ENCODE measurements around the gene NR6A1. TPM values are rescaled to one million over a fixed set of nuclear protein-coding genes. Genes with fewer than 3 reads are reported as not detected.

The NR6A1 gene
- total RNA-seq, 1 experiment from 2014 or later, result 0.91 TPM

DNA sequence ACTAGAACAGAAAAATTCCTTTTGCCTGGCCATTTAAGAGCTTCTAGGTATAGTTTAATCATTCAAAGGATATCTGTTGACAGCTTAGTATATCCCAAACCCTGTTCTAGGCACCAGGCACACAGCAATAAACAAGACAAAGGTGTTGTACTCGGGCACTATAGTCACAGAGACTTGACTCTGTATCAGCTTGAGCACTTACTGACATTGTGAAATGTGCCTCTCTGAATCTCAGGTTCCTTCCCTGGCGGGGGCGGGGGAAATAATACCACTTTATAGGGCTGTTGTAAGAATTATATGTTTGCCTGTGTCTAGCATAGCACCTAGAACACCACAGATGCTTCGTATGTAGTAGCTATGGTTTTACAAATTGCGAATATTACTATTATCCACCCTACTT is 104.5 kb downstream of the NR6A1 start:
- ChIA-PET CTCF (interaction anchor here (0.7 to 3.0 kb wide), 2 partner anchors 45 to 49 kb away, joined by 3 to 14 read pairs; no protein-coding TSS in a partner anchor), POLR2A (interaction anchor here (1.2 to 1.4 kb wide), 2 partner anchors 8 to 16 kb away, joined by 3 to 5 read pairs; no protein-coding TSS in a partner anchor)
- TF ChIP-seq, protein P1, sequence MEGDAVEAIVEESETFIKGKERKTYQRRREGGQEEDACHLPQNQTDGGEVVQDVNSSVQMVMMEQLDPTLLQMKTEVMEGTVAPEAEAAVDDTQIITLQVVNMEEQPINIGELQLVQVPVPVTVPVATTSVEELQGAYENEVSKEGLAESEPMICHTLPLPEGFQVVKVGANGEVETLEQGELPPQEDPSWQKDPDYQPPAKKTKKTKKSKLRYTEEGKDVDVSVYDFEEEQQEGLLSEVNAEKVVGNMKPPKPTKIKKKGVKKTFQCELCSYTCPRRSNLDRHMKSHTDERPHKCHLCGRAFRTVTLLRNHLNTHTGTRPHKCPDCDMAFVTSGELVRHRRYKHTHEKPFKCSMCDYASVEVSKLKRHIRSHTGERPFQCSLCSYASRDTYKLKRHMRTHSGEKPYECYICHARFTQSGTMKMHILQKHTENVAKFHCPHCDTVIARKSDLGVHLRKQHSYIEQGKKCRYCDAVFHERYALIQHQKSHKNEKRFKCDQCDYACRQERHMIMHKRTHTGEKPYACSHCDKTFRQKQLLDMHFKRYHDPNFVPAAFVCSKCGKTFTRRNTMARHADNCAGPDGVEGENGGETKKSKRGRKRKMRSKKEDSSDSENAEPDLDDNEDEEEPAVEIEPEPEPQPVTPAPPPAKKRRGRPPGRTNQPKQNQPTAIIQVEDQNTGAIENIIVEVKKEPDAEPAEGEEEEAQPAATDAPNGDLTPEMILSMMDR (IDR thresholded peaks at IDR 0.05; ENCODE audit: unreplicated experiment), result no peak
- Mint-ChIP-seq H3K27me3 (ENCODE audit: insufficient read depth, unreplicated experiment) (no peaks in the 10 kb centered on the region), H3K9me3 (ENCODE audit: unreplicated experiment) (no peaks in the 10 kb centered on the region), H3K4me3 (ENCODE audit: unreplicated experiment) (no peak overlapping the region), H3K27ac (ENCODE audit: low read depth, unreplicated experiment) (no peak overlapping the region), H3K36me3 (ENCODE audit: insufficient read depth, unreplicated experiment) (peaks cover 13% of the 10 kb centered on the region), H3K4me1 (ENCODE audit: insufficient read depth, unreplicated experiment) (peaks cover 6% of the 10 kb centered on the region)
- no TSS peak for BruUV-seq (replicated peaks)
- intact Hi-C loops (cut with micrococcal nuclease), result no loop called here
- no peak for DNase-seq (ENCODE audit: unreplicated experiment)

DNA sequence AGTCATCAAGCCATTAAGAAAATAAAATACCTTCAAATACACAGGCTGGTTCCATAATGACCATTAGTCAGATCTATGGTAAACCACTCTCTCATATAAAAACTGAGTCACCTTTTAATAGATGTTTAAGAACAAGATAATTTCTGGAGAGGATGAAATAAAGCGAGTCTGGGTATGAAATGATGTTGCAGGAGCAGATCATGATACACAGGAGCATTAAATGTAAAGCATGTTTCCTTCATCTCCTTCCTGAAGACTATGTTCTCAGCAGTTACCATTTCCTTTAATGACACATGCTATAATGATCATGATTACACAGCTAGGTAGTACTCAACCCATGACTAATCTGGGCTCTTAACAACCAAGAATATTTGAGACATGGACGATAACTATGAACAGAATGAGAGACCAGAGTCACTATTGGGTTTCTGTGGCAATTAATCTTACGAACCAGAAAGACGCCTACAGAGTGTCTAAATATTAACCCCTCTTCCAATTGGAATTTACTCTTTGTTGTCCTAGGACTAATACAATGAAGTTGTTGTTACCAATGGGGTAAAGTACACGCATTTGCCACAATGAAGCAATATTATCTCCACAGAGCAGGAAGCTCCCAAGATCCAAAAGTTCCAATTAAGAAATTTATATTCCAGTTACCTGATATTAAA is 105.6 kb downstream of the NR6A1 start:
- H3K4me1 Mint-ChIP-seq (ENCODE audit: insufficient read depth, unreplicated experiment), result peaks cover 6% of the 10 kb centered on the region
- ChIA-PET CTCF (interaction anchor here (0.8 to 3.0 kb wide), 3 partner anchors 46 to 128 kb away, joined by 3 to 14 read pairs (median 4); no protein-coding TSS in a partner anchor), POLR2A (interaction anchor here (0.9 to 1.0 kb wide), 2 partner anchors 13 to 153 kb away, joined by 3 to 8 read pairs; no protein-coding TSS in a partner anchor)
- H3K4me3 Mint-ChIP-seq (ENCODE audit: unreplicated experiment), result no peak overlapping the region
- H3K27ac Mint-ChIP-seq (ENCODE audit: low read depth, unreplicated experiment), result peak overlapping the region; percentile 71
- DNase-seq (ENCODE audit: unreplicated experiment), result peak; percentile 36
- TF ChIP-seq, protein P1 (IDR thresholded peaks at IDR 0.05; ENCODE audit: unreplicated experiment), result no peak
- peaks cover 11% of the 10 kb centered on the region for H3K36me3 Mint-ChIP-seq (ENCODE audit: insufficient read depth, unreplicated experiment)
- intact Hi-C loops (cut with micrococcal nuclease), result no loop called here
- H3K9me3 Mint-ChIP-seq (ENCODE audit: unreplicated experiment), result no peaks in the 10 kb centered on the region
- H3K27me3 Mint-ChIP-seq (ENCODE audit: insufficient read depth, unreplicated experiment), result no peaks in the 10 kb centered on the region
- BruUV-seq (replicated peaks), result no TSS peak

DNA sequence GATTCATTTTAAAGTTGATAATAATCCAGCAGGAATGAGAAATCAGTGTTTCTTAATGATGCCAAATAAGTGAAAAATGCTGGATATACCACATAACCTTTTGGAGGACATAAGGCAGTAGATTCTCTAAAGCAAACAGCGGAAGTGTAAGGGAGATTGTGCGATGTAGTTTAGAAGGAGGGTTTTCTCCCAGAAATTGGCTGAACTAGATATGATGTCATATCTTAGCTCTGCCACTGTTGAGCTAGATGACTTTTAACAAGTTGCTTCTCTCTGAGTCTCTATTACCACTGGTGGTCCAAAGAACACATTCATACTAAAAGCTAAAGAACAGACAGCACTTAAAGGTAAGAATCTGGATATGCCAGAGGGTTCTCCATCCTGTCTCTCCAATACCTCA is 107.0 kb downstream of the NR6A1 start:
- no peak overlapping the region for H3K4me3 Mint-ChIP-seq (ENCODE audit: unreplicated experiment)
- no TSS peak for BruUV-seq (replicated peaks)
- no peaks in the 10 kb centered on the region for H3K27me3 Mint-ChIP-seq (ENCODE audit: insufficient read depth, unreplicated experiment)
- intact Hi-C loops (cut with micrococcal nuclease), result no loop called here
- peaks cover 6% of the 10 kb centered on the region for H3K4me1 Mint-ChIP-seq (ENCODE audit: insufficient read depth, unreplicated experiment)
- TF ChIP-seq, protein P1 (IDR thresholded peaks at IDR 0.05; ENCODE audit: unreplicated experiment), result no peak
- DNase-seq (ENCODE audit: unreplicated experiment), result no peak
- ChIA-PET CTCF (interaction anchor here (1.0 to 3.0 kb wide), 4 partner anchors 8 to 49 kb away, joined by 3 to 14 read pairs (median 4); no protein-coding TSS in a partner anchor), POLR2A (interaction anchor here (1.1 kb wide), 1 partner anchor 44 kb away, joined by 3 read pairs; no protein-coding TSS in a partner anchor)
- peaks cover 6% of the 10 kb centered on the region for H3K36me3 Mint-ChIP-seq (ENCODE audit: insufficient read depth, unreplicated experiment)
- no peaks in the 10 kb centered on the region for H3K9me3 Mint-ChIP-seq (ENCODE audit: unreplicated experiment)
- H3K27ac Mint-ChIP-seq (ENCODE audit: low read depth, unreplicated experiment), result no peak overlapping the region

DNA sequence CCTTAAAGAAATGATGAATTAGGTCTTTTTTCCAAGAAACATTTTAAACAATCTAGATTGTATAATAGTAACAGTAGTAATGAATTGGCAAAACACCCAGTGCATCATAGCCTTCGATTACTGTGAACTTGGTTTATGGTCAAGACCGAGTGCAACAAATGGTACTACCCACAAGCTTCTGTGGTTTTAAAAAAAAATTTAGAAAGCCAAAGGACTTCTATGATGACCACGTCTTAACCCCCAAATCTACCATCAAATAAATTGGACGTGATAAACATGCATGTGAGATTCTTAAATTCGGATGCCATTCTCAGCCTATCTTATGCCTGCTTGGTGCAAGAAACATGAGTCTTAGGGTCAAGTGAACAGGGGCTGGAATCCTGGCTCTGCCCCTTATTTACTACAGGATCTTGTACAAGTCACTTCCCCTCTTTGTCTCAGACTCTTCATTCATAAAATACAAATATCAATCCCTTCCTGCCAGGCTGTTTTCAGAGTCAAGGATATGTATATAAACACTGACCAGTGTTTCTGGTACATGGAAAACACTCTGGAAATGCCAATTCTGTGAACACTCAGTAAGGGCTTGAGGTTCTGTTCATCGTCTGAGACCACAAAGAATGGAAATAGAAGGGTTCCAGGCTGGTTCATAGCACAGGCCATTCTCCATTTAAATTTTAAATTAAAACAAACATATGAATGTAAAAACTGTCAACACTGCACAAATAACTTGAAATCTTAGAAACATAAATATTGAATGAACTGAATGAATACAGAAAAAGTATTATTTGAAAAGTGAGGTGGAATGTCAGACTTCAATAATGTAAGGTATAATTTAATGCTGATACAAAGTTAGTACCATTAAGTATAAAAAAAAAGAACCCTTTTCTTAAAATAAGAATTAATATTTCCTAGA is 107.8 kb downstream of the NR6A1 start:
- DNase-seq (ENCODE audit: unreplicated experiment), result no peak
- no TSS peak for BruUV-seq (replicated peaks)
- TF ChIP-seq, protein P1 (IDR thresholded peaks at IDR 0.05; ENCODE audit: unreplicated experiment), result no peak
- POLR2A ChIA-PET, result interaction anchor here (0.7 to 3.6 kb wide), 4 partner anchors 10 to 249 kb away, joined by 3 to 37 read pairs (median 4); no protein-coding TSS in a partner anchor
- H3K4me3 Mint-ChIP-seq (ENCODE audit: unreplicated experiment), result no peak overlapping the region
- no peaks in the 10 kb centered on the region for H3K27me3 Mint-ChIP-seq (ENCODE audit: insufficient read depth, unreplicated experiment)
- H3K36me3 Mint-ChIP-seq (ENCODE audit: insufficient read depth, unreplicated experiment), result peaks cover 5% of the 10 kb centered on the region
- no peak overlapping the region for H3K27ac Mint-ChIP-seq (ENCODE audit: low read depth, unreplicated experiment)
- peaks cover 6% of the 10 kb centered on the region for H3K4me1 Mint-ChIP-seq (ENCODE audit: insufficient read depth, unreplicated experiment)
- intact Hi-C loops (cut with micrococcal nuclease), result no loop called here
- CTCF ChIA-PET, result interaction anchor here (0.9 to 1.3 kb wide), 2 partner anchors 8 to 48 kb away, joined by 3 to 4 read pairs; no protein-coding TSS in a partner anchor
- no peaks in the 10 kb centered on the region for H3K9me3 Mint-ChIP-seq (ENCODE audit: unreplicated experiment)
